Cardiac muscle cell (in vitro differentiated cells and primary cell): ENCODE results near the gene MMP15. TPM values are rescaled to one million over a fixed set of nuclear protein-coding genes. Genes with fewer than 3 reads are reported as not detected.

ENCODE experiments used
- DNase-seq, 2 donors: peaks; one replicate each; pipeline versions ENCODE4 v3.0.0 to v3.0.0-alpha.2; 2010 to 2017; ENCODE audit warnings: low read depth in 1 of 2, low spot score in 1 of 2
- H3K27ac ChIP-seq: fragments of 200-600 bp; sonication (generic); 2 replicates; pipeline ENCODE4 v1.5.1; 2016
- H3K27me3 ChIP-seq: fragments of 200-600 bp; sonication (generic); 2 replicates; pipeline ENCODE4 v1.6.0; 2016; ENCODE audit warnings: control low read depth
- H3K36me3 ChIP-seq: fragments of 200-600 bp; sonication (generic); 2 replicates; pipeline ENCODE4 v1.5.1; 2016; ENCODE audit warnings: control low read depth
- H3K4me1 ChIP-seq: fragments of 200-600 bp; sonication (generic); 2 replicates; pipeline ENCODE4 v1.8.1; 2017; ENCODE audit warnings: low read depth, mild to moderate bottlenecking, mixed run types
- H3K4me3 ChIP-seq: fragments of 200-600 bp; sonication (generic); 2 replicates; pipeline ENCODE4 v1.5.1; 2016; ENCODE audit warnings: mild to moderate bottlenecking
- H3K9me3 ChIP-seq: fragments of 200-600 bp; sonication (generic); 2 replicates; pipeline ENCODE4 v1.5.1; 2017; ENCODE audit warnings: low read depth, mild to moderate bottlenecking, control low read depth
- polyA plus RNA-seq: library from polyadenylated mRNA; unstranded; fragments of >200 nt; fragmentation: Nextera tagmentation; extraction: Ambion mirVana; gene quantifications from 2 replicates; pipeline ENCODE4 v1.2.1, GENCODE V29; 2016
- total RNA-seq: library from RNA; depleted of rRNA; stranded (reverse); fragments of >200 nt; gene quantifications from 2 replicates; pipeline ENCODE4 v1.2.3, GENCODE V29; 2016
- TF ChIP-seq, protein P1 (sequence below): IDR thresholded peaks from 2 replicates; pipeline ENCODE4 v1.5.1; 2012; ENCODE audit warnings: low read depth, mild to moderate bottlenecking, low read length

Gene MMP15
- total and polyA plus RNA-seq, 2 experiments from 2014 or later: 317 to 473 TPM

DNA sequence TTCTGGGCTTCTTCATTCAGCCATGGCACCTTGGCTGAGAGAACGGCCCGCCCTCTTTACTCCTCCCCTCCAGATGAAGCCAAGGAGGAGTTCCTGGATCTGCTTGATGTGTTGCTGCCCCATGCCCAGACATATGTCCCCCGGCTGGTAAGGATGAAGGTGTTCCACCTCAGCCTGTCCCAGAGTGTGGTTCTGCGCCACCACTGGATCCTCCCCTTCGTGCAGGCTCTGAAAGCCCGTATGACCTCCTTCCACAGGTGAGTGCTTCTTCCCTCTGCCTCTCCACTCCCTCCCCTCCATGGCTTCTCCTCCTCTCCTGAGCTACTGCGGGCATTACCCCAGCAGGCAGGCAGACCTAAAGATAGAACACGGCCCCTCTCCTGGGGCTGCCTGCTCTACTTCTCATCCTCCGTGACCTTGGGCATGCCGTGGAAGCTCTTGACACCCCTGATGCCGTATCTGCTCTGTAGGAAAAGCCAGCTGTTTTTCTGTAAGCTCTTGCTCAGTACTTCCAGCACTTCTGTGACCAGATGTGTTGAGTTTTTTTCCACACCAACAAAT lies 15.6 kb upstream of the MMP15 start:
- TF ChIP-seq, protein P1, sequence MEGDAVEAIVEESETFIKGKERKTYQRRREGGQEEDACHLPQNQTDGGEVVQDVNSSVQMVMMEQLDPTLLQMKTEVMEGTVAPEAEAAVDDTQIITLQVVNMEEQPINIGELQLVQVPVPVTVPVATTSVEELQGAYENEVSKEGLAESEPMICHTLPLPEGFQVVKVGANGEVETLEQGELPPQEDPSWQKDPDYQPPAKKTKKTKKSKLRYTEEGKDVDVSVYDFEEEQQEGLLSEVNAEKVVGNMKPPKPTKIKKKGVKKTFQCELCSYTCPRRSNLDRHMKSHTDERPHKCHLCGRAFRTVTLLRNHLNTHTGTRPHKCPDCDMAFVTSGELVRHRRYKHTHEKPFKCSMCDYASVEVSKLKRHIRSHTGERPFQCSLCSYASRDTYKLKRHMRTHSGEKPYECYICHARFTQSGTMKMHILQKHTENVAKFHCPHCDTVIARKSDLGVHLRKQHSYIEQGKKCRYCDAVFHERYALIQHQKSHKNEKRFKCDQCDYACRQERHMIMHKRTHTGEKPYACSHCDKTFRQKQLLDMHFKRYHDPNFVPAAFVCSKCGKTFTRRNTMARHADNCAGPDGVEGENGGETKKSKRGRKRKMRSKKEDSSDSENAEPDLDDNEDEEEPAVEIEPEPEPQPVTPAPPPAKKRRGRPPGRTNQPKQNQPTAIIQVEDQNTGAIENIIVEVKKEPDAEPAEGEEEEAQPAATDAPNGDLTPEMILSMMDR: no peak
- peak overlapping the region; percentile 86 for H3K27ac ChIP-seq
- DNase-seq: peak in 1 of 2 donors; percentile 36
- peaks cover under 1% of the 10 kb centered on the region for H3K36me3 ChIP-seq
- peaks cover 36% of the 10 kb centered on the region for H3K4me1 ChIP-seq
- no peaks in the 10 kb centered on the region for H3K9me3 ChIP-seq
- no peak overlapping the region for H3K4me3 ChIP-seq
- H3K27me3 ChIP-seq: no peaks in the 10 kb centered on the region

DNA sequence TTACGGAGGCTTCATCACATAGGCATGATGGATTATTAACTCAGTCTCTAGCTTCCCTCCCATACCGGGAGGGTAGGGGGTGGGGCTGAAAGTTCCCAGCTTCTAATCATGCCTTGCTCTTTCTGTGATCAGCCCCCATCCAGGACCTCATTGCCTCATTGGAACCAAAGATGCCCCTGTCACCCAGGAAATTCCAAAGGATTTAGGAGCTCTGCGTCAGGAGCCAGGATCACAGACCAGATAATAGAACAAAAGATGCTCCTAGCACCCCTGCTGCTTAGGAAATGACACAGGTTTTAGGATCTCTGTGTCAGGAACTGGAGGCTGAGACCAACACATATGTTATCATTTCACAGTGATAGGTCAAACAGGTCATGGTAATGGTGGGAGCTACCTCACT lies 14.7 kb upstream of the MMP15 start:
- Histone ChIP-seq H3K4me3 (no peak overlapping the region), H3K27me3 (no peaks in the 10 kb centered on the region), H3K36me3 (no peaks in the 10 kb centered on the region), H3K4me1 (peaks cover 36% of the 10 kb centered on the region), H3K27ac (peak overlapping the region; percentile 86), H3K9me3 (no peaks in the 10 kb centered on the region)
- TF ChIP-seq, protein P1: no peak
- no peak for DNase-seq

DNA sequence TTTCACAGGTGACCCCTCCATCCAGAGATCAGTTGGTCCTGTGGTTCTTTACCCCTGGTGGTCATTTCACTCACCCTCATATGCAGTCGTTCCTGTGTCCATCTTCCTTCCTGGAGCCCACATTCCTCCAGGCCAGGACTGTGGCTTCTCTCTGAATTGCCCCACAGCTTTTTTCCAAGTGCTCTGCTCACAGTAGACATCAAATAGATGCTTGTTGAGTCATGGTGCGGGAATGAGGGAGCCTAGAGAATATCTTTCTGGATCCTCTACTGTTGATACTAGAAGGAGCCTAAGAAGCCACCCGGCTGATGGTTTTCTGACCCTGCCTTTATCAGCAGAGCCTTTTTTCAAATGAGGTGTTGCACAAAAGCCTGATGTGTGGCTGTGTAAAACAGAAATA lies 13.9 kb upstream of the MMP15 start:
- peak in 1 of 2 donors; percentile 72 for DNase-seq
- TF ChIP-seq, protein P1: no peak
- Histone ChIP-seq H3K36me3 (no peaks in the 10 kb centered on the region), H3K4me1 (peaks cover 36% of the 10 kb centered on the region), H3K27ac (peak overlapping the region; percentile 28), H3K27me3 (no peaks in the 10 kb centered on the region), H3K4me3 (no peak overlapping the region), H3K9me3 (no peaks in the 10 kb centered on the region)

DNA sequence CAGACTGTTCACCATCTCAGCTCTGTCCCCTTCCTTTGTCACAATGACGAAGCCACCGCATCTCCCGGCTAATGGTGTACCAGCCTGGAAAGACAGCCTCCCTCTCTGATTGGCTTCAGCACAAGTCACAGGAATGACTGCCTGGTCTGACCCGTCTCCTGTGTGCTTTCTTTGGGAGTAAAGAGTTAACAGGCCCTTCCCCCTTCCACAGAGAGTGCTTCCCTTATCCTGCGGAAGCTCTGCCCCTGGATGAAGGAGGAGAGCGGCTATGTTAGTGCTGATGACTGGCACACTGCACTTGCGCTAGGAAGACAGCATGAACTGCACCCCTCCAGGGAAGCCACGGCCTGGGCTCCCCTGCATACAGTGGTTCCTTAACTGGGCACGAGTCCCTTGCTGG lies 13.1 kb upstream of the MMP15 start:
- Histone ChIP-seq H3K9me3 (no peaks in the 10 kb centered on the region), H3K27me3 (no peaks in the 10 kb centered on the region), H3K27ac (peak overlapping the region; percentile 28), H3K4me1 (peaks cover 36% of the 10 kb centered on the region), H3K4me3 (no peak overlapping the region), H3K36me3 (no peaks in the 10 kb centered on the region)
- peak in 1 of 2 donors; percentile 55 for DNase-seq
- TF ChIP-seq, protein P1: no peak

DNA sequence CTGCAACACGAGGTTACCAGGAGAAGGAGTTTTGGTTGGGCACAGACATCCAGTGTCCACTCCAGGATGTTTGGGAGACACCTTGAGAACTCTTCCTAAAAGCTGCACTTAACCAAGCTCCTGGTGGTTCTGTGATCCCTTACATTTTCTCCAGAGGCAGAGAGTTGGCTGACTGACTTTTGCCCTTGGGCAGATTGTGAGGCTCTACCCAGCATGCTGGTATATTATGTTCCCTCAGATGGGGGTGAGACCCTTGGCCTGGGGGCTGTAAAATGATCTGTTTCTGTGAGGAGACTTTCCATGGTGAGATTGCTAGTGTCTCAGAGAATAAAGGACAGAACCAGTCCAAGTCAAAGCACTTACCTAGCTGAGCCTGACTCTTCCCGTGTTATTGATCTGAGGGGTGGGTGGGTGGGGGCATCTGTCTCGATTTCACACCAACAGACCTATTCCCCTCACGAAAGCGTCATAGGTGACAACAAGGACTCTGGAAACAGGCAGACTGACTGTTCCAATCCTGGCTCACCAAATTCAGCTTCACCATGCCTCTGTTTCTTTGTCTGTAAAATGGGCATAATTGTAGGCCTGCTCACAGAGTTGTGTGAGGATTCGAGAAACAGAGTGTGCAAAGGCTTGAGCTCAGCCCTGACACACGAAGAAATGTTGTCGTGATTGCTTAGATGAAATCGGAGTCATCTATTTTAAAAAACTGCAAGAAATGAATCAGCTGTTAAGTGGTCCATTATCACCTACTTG lies 12.2 kb upstream of the MMP15 start:
- no peak overlapping the region for H3K4me3 ChIP-seq
- DNase-seq: no peak
- peak overlapping the region; percentile 28 for H3K27ac ChIP-seq
- no peaks in the 10 kb centered on the region for H3K9me3 ChIP-seq
- H3K36me3 ChIP-seq: no peaks in the 10 kb centered on the region
- TF ChIP-seq, protein P1: no peak
- no peaks in the 10 kb centered on the region for H3K27me3 ChIP-seq
- H3K4me1 ChIP-seq: peaks cover 36% of the 10 kb centered on the region
